Measurements from ENCODE around the gene ADAMTS3. TPM values are rescaled to one million over a fixed set of nuclear protein-coding genes. Genes with fewer than 3 reads are reported as not detected.

The ADAMTS3 gene
- total and polyA plus RNA-seq, 8 donors: 0.13 to 6.8 (median 0.24) TPM; not detected in 2

GRCh38 chr4:72378901-72379300, 190.1 kb downstream of the ADAMTS3 start:
- Histone ChIP-seq H3K4me3 (no peak overlapping the region), H3K4me1 (no peaks in the 10 kb centered on the region)

DNA sequence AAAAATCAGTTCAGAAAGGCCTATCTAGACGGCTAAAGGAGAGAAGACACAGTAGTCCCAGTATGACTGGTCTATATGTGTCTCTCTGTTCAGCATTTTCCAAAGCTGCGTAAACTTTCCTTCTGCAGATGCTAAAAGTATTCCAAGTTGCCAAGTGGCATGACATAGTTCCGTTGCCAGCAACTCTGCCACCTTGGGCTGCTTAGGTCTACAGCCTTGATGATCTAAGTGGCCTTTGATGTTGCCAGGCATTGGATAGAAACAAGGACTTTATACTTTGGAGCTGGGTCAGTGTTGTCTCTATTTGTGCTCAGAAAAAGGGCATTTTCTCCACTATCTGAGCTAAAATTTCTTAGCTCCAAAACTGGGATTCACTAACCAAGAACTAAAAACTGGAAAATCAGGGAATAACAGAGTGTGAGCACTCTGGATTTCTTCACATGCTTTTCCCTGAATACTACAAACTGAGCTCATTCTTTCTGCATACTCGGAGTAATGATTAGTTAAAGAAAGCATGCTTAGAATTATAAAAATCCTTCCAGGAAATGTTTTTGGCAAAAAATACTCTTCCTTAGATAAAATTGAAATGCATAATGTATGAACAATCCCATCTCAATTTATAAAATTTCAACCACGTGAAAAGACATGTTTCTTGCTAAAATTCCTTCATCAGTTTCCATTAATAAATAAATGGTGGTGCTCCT, 191.4 kb downstream of the ADAMTS3 start:
- TF ChIP-seq POLR2AphosphoS5 (IDR thresholded peaks at IDR 0.05) (no peak), EP300 (IDR thresholded peaks at IDR 0.05) (no peak), POLR2A (IDR thresholded peaks at IDR 0.05) (no peak)
- TF ChIP-seq, protein P1, sequence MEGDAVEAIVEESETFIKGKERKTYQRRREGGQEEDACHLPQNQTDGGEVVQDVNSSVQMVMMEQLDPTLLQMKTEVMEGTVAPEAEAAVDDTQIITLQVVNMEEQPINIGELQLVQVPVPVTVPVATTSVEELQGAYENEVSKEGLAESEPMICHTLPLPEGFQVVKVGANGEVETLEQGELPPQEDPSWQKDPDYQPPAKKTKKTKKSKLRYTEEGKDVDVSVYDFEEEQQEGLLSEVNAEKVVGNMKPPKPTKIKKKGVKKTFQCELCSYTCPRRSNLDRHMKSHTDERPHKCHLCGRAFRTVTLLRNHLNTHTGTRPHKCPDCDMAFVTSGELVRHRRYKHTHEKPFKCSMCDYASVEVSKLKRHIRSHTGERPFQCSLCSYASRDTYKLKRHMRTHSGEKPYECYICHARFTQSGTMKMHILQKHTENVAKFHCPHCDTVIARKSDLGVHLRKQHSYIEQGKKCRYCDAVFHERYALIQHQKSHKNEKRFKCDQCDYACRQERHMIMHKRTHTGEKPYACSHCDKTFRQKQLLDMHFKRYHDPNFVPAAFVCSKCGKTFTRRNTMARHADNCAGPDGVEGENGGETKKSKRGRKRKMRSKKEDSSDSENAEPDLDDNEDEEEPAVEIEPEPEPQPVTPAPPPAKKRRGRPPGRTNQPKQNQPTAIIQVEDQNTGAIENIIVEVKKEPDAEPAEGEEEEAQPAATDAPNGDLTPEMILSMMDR (IDR thresholded peaks at IDR 0.05): no peak
- no peaks in the 10 kb centered on the region for H3K27me3 ChIP-seq
- WGBS, 5 donors: 70 to 87% (median 86%) methylated on average over 5 of the region's 5 CpGs
- H3K9me3 ChIP-seq: no peaks in the 10 kb centered on the region
- H3K4me1 ChIP-seq: no peaks in the 10 kb centered on the region
- intact Hi-C loops (cut with DNase I; ENCODE audit: low total_unique reads): no loop called here
- H3K36me3 ChIP-seq: no peaks in the 10 kb centered on the region
- H3K27ac ChIP-seq: no peak overlapping the region
- H3K4me3 ChIP-seq: no peak overlapping the region
- no peak for DNase-seq

More at GRCh38 chr4:72378901-72379300, 190.1 kb downstream of the ADAMTS3 start:
- intact Hi-C loops (cut with DNase I; ENCODE audit: low total_unique reads): no loop called here
- Histone ChIP-seq H3K27me3 (no peaks in the 10 kb centered on the region), H3K36me3 (no peaks in the 10 kb centered on the region), H3K9me3 (no peaks in the 10 kb centered on the region), H3K27ac (no peak overlapping the region)
- no peak for DNase-seq
- TF ChIP-seq POLR2AphosphoS5 (IDR thresholded peaks at IDR 0.05): no peak
- no peak for TF ChIP-seq EP300 (IDR thresholded peaks at IDR 0.05)
- TF ChIP-seq POLR2A (IDR thresholded peaks at IDR 0.05): no peak
- TF ChIP-seq, protein P1 (IDR thresholded peaks at IDR 0.05): no peak
- 71 to 89% (median 79%) methylated on average over 2 of the region's 2 CpGs for WGBS, 5 donors

GRCh38 chr4:72376901-72377300, 192.1 kb downstream of the ADAMTS3 start:
- H3K27ac ChIP-seq: no peak overlapping the region
- TF ChIP-seq POLR2AphosphoS5 (IDR thresholded peaks at IDR 0.05) (no peak), EP300 (IDR thresholded peaks at IDR 0.05) (no peak), POLR2A (IDR thresholded peaks at IDR 0.05) (no peak)
- TF ChIP-seq, protein P1 (IDR thresholded peaks at IDR 0.05): no peak
- H3K4me1 ChIP-seq: no peaks in the 10 kb centered on the region
- DNase-seq: no peak
- H3K27me3 ChIP-seq: no peaks in the 10 kb centered on the region
- no peaks in the 10 kb centered on the region for H3K9me3 ChIP-seq
- H3K4me3 ChIP-seq: no peak overlapping the region
- intact Hi-C loops (cut with DNase I; ENCODE audit: low total_unique reads): no loop called here
- H3K36me3 ChIP-seq: no peaks in the 10 kb centered on the region

- H3K4me1 ChIP-seq: no peaks in the 10 kb centered on the region
- no peak overlapping the region for H3K27ac ChIP-seq
- no peak for DNase-seq
- H3K9me3 ChIP-seq: no peaks in the 10 kb centered on the region
- TF ChIP-seq POLR2A (IDR thresholded peaks at IDR 0.05) (no peak), EP300 (IDR thresholded peaks at IDR 0.05) (no peak), POLR2AphosphoS5 (IDR thresholded peaks at IDR 0.05) (no peak)
- TF ChIP-seq, protein P1 (IDR thresholded peaks at IDR 0.05): no peak
- H3K36me3 ChIP-seq: no peaks in the 10 kb centered on the region
- no peaks in the 10 kb centered on the region for H3K27me3 ChIP-seq
- no peak overlapping the region for H3K4me3 ChIP-seq
- 56 to 84% (median 64%) methylated on average over 4 of the region's 4 CpGs for WGBS, 5 donors
- intact Hi-C loops (cut with DNase I; ENCODE audit: low total_unique reads): no loop called here
Observed at GRCh38 chr4:72375073-72375736, 193.8 kb downstream of the ADAMTS3 start.

All from stomach (tissue), 9 donors.